ENCODE measurements around the gene DENND5B.
"Not testable (repeated sequence)": the region's sequence is repeated elsewhere in the genome, so short reads cannot be mapped to it uniquely, and the experiment has no call there.

DENND5B gene

DNA sequence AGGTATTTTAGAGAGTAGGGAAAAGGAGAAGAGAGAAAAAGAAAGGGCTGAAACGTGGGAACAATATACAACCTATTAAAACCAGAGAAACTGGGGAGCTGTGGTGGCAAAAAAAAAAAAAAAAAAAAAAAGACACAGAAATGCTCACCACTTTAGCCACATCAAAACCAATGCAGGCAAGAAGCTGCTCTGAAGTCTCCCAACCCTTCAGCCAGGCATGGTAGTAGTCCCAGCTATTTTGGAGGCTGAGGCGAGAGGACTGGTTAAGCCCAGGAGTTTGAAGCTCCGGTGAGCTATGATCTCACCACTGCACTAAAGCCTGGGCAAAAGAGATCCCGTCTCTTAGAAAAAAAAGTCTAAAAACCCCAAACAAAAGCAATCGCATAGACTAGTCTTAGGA lies 33.2 kb downstream of the DENND5B start:
- DNase-seq (ENCODE audit: low read depth) = no peak

DNA sequence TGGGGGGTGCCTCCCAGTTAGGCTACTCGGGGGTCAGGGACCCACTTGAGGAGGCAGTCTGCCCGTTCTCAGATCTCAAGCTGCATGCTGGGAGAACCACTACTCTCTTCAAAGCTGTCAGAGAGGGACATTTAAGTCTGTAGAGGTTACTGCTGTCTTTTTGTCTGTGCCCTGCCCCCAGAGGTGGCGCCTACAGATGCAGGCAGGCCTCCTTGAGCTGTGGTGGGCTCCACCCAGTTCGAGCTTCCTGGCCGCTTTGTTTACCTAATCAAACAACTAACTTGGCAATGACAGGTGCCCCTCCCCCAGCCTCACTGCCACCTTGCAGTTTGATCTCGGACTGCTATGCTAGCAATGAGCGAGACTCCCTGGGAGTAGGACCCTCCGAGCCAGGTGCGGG lies 35.5 kb downstream of the DENND5B start:
- not testable (repeated sequence) for DNase-seq (ENCODE audit: low read depth)

DNA sequence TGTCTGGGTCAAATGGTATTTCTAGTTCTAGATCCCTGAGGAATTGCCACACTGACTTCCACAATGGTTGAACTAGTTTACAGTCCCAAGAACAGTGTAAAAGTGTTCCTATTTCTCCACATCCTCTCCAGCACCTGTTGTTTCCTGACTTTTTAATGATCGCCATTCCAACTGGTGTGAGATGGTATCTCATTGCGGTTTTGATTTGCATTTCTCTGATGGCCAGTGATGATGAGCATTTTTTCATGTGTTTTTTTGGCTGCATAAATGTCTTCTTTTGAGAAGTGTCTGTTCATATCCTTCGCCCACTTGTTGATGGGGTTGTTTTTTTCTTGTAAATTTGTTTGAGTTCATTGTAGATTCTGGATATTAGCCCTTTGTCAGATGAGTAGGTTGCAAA lies 40.3 kb downstream of the DENND5B start:
- DNase-seq (ENCODE audit: low read depth) = not testable (repeated sequence)

DNA sequence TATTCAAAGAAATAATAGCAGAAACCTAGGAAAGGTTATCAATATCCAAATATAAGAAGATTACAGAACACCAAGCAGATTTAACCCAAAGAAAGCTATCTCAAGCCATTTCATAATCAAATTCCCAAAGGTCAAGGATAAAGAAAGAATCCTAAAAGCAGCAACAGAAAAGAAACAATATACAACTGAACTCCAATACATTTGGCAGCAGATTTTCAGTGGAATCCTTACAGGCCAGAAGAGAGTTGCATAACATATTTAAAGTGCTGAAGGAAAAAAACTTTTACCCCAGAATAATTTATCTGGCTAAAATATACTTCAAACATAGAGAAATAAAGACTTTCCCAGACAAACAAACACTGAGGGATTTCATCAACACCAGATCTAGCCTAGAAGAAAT lies 54.3 kb downstream of the DENND5B start:
- no peak for DNase-seq (ENCODE audit: low read depth)

DNA sequence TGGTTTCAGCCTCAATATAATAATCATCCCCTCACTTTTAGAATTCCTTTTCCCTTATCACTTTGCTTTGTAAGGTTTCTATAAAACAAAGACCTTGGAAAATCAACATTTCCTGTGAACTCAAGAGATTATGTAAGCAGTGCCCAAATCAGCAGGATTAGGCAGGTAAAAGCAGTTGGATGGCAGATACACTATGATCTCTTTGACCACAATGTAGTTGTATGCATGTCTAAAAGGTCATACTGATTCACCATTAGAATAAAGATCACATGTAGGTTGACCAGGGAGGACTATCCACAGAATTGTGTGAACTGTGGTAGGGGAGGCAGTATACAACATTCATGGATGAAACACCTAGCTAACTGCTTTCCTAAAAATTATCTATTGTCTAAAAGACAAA lies 57.5 kb downstream of the DENND5B start:
- DNase-seq (ENCODE audit: low read depth) = no peak

DNA sequence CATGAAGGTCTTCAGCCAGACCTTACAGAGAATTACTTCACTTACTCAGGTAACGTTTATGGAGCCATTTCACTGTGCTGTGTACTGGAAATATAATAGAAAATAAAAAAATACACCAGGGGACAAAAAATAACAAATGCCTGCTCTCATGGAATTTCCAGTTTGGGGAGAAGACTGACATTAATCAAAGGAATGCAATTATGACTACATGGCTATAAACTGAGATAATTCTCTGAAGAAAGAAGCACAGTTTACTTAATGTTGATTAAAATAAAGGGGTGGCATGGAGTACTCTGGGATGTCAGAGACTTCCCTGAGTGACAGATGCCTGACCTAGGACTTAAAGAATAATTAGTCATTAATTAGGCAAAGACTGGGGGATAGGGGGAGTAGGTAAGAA lies 59.0 kb downstream of the DENND5B start:
- no peak for DNase-seq (ENCODE audit: low read depth)

DNA sequence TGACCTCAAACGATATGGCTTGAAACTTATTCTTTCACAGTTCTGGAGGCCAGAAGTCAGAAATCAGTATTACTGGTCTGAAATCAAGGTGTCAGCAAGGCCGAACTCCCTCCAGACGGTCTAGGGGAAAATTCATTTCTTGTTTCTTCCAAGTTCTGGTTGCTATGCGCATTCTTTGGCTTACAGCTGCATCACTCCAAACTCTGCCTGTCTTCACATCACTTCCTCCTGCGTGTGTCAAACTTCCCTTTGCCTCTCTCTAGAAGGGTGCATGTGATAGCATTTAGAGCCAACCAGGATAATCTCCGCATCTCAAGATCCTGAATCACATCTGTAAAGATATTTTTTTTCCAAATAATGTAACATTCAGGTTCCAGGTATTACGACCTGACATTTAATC lies 62.8 kb downstream of the DENND5B start:
- no peak for DNase-seq (ENCODE audit: low read depth)

DNA sequence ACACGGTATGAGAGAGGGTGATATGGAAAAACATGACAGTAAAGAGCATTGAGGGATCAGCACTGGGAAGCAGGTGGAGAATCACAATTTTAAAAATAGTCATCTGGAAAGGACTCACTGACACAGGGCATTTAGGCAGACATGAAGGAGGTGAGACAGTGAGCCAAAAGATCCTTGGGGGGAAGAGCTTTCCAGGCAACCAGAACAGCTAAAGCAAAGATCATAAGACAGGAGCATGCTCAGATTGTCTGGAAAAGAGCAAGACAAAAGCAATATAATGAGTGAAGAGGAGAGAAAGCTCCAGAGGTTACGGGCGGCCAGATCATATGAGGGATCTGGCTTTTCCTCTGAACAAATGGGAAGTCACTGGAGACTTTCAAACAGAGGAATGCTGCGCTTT lies 63.9 kb downstream of the DENND5B start:
- DNase-seq (ENCODE audit: low read depth) = no peak

DNA sequence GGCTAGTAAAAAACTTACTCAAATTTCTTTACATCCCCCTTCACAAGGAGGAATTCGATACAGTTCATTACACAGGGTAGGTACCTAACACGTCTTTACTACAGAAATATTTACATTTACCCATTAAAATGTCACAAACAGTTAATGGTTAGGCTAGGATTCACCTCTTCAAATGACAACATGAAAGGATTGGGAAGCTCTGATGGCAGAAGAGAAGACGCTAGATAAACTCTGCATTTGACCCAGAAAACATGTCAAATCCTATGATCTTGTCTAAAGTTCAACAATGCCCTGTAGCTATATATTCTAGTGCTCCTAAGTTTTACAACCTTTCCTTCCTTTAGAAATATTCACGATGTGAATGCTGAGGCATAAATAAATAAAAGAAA lies 64.8 kb downstream of the DENND5B start:
- DNase-seq (ENCODE audit: low read depth) = no peak

DNA sequence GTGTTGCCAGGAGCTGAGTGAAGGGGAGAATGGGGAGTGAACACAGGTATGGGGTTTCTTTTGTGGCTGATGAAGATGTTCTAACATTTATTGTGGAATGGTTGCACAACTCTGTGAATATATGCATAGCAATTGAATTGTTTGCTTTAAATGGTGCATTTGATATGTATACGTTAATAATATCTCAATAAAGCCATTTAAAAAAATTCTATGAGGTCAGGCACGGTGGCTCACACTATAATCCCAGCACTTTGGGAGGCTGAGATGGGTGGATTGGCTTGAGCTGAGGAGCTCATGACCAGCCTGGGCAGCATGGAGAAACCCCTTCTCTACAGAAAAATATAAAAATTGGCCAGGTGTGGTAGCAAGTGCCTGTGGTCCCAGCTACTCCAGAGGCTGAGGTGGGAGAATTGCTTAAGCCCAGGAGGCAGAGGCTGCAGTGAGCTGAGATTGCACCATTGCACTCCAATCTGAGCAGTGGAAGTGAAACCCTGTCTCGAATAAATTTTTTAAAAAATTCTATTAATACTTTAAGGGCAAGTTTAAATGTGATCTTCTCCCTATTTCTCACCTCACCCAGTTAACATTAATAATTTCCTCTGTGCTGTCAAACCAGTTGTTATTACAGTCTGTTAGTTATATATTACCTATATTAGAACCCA lies 65.3 kb downstream of the DENND5B start:
- no peak for DNase-seq (ENCODE audit: low read depth)

DNA sequence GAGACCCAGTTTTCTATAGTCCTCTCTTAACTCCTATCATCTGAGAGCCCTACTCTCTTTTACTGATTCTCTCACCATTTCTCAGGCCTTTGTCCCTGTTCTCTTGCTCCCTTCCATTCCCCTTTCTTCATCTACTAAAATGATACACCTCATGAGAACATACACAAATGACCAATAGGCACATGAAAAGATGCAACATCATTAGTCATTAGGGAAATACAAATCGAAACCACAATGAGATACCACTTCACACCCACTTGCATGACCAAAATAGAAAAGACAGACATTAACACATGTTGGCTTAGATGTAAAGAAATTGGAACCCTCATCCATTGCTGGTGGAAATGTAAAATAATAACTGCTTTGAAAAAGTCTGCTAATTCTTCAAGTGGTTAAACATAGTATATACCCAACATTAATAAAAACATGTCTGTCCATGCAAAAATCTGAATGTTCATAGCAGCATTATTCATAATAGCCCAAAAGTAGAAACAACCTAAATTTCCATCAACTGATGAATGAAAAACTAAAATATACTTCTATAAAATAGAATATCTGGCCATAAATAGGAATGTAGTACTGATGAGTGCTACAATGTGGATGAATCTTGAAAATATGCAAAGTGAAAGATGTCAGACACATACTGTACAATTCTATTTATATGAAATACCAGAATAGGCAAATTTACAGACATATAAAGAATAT lies 66.0 kb downstream of the DENND5B start:
- no peak for DNase-seq (ENCODE audit: low read depth)

DNA sequence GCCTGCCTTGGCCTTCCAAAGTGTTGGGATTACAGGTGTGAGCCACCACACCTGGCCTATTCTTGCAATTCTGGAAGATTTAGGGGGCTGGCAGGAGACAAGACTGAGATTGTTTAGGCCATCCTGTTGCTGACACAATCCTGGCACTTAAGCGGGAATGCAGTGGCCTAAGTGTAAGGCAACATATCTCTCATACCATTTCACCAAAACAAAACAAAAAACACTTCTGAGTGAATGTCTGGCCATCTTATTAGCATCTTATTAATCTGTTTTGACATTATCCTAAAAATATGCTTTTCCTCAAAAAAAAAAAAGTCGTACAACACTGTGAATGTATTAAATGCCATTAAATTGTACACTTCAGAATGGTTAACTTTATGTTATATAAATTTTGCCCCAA lies 67.6 kb downstream of the DENND5B start:
- no peak for DNase-seq (ENCODE audit: low read depth)

DNA sequence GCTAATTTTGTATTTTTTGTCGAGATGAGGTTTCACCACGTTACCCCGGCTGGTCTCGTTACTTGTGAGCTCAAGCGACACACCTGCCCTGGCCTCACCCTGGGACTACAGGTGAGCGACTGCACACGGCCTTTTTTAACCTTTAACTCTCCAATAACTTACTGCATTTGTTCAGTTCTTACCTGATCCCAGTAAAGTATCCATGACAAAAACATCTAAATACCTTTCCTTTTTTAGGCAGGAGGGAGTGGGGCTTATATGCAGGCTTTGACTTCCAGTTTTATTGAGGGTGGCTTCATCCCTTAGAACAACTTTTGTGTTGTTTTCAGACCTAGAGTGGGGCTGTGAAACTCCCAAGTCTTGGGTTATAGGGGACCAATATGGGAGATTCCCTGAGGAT lies 68.3 kb downstream of the DENND5B start:
- DNase-seq (ENCODE audit: low read depth) = no peak

DNA sequence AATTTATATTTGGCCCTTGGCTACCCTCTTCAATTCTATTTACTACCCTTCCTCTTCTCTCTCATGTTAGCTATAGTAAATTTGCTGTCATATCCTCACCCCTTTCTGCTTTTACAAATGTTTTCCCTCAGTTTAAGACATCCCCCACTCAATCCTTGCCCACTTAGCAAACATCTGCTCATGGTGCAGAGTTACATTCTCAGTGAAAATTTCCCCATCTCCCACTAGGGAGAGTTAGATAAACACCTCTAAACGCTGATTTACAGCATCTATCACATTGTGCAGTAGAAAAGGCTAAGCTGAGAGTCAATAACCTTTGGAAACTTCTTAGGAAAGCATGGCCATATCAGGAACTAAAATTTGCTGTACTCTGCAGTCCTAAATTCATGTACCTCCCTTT lies 69.0 kb downstream of the DENND5B start:
- no peak for DNase-seq (ENCODE audit: low read depth)

DNA sequence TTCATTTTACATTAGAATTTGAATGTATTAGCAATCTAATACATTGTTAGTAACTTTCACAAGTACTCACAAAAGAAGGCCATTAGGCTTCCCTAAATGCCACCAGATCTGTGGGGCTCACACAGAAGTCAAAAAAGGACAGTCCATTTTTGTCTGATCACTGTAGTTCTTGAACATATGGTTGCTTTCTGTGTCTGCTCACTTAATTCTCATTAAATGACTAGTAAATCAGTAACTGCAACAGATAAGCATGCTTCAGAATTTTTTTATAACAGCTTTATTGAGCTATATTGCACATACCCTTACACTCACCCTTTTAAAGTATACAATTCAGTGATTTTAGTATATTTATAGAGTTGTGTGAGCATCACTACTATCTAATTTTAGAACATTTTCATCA lies 71.4 kb downstream of the DENND5B start:
- DNase-seq (ENCODE audit: low read depth) = no peak

DNA sequence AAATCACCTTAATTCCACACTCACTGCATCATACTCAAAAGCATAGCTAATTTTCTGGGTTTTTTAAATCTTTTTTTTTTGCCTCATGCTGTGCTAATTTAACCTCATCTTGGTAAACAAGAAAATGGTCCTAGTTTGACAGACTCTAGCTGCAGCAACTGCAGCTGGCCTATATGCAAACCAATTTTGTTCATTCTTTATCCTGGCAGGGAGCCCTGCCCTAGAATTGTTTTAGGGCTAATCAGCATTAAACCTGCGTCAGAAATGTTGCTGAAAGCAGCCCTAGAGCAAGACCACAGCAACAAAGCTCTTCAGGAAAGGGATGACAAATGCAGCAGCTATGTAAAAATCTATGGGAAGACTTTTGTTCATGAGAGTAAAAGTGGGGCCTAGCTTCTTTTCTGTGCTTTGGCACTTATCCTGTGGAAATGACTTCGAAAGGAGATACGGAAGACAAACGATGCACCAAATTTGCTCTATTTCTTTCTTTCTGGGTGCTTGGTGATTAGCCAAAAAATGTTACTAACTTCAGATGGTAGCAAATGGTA lies 72.2 kb downstream of the DENND5B start:
- peak; percentile 99 for DNase-seq (ENCODE audit: low read depth)

DNA sequence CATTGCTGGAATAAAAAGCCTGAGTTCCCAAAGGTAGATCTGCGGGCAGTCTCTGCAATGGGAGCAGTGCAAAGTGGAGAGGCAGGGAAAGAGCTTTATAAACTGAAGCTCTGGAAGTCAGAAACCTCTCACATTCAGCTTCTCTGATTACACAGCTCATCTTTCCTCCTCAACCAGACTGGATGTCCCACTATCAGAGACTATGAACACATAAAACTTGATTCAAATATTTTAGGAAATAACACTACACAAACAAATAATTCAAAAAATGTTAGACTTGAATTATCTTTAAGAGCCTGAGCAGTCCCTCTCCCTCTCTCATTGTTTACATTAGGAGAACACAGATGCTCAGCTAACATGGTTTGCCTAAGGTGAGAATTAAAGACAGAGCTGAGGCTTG lies 72.9 kb downstream of the DENND5B start:
- DNase-seq (ENCODE audit: low read depth) = no peak

DNA sequence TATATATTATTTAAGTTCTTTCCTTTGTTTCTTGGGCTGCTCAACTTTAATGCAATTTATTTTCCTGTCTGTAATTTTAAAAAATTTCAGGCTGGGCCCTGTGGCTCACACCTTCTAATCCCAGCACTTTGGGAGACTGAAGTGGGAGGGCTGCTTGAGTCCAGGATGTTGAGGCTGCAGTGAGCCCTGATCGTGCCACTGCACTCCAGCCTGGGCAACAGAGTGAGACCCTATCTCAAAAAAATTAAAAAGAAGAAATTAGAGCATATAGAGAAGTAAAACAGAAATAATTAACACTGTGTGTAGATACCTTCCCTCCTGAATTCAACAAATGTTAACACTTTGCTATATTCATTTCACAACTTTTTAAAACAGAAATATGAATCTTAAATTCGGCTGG lies 74.2 kb downstream of the DENND5B start:
- DNase-seq (ENCODE audit: low read depth) = no peak

DNA sequence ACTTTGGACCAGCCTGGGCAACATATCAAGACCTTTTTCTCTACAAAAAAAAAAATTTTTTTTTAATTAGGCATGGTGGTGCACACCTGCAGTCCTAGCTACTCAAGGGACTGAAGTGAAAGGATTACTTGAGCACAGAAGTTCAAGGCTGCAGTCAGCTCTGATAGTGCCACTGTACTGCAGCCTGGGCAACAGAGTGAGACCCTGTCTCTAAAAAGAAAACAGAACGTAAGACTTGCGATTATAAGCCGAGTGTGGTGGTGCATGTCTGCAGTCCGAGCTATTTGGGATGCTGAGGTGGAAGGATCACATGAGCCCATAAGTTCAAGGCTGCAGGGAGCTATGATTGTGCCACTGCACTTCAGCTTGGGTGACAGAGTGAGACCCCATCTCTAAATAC lies 76.0 kb downstream of the DENND5B start:
- no peak for DNase-seq (ENCODE audit: low read depth)

DNA sequence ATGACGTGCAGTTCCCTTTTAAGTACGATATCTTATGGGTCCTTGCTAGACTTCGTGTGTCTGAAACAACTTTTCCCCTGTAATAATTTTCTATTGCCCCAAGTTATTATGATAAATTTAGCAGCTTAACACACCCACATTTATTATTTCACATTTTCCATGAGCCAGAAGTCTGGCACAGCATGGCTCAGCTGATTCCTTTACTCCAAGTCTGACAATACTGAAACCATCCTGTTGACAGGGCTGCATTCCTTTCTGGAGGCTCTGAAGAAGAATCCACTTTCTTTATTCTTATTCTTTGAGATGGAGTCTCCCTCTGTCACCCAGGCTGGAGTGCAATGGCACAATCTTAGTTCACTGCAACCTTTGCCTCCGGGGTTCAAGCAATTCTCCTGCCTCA lies 80.9 kb downstream of the DENND5B start:
- no peak for DNase-seq (ENCODE audit: low read depth)

DNA sequence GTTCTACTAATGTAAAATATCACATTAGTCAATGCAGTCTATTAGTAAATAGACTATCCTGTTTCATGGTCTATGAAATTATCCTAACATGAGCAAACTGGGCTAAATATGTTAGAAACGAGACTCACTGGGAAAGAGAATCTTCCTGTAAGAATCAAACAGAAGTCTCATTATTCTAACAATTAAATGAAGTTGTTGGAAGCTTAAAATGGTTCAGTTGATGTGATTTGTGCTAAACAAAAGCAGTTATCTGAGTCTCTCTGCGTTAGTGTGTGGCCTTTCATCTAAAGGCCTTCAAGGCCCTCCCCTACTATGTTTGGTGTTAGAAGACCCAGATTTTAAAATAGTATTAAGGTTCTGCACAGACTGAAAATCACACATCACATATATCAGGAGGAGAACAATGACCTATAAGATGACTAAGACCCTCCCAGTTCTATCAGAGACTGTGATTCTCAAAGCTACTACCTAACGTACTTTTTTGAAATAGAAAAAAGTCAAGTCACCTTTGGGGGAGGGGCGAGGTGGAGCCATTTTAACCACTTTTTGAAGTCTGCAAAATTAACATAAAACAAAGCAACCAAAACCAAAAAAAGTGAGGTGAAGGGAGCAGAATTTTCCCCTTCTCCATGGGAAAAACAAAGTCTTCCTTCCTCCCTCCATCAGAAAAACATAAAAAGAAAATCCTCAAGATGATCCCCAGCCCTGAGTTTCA lies 82.3 kb downstream of the DENND5B start:
- DNase-seq (ENCODE audit: low read depth) = no peak

DNA sequence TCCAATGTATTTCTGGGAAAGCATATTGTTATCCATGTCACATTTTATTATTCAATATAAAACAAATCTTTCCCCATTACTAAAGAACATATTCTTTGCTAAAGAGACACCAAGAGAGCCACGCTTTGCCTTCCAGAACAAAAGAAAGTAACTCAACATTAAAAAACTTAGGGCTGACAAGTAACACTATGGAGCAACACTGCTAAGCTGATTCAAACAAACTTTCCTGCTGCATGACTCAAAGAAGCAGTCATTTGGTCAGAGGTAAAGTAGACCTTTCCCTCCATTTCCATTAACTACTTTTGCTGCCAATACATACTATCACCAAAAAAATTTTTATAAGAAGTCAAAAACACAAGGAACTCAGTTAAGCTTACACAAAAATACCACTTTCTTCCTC lies 83.0 kb downstream of the DENND5B start:
- DNase-seq (ENCODE audit: low read depth) = no peak

Data from GM04504 (cell line).